Fibroblast of mammary gland (primary cell): ENCODE results near the gene ERICH3.

ENCODE experiments used
- DNase-seq: peaks from one replicate; pipeline ENCODE4 v3.0.0-alpha.2; 2010; ENCODE audit warnings: low read depth
- H3K4me3 ChIP-seq: 2 replicates; pipeline ENCODE4 v1.5.1; 2011; ENCODE audit warnings: low read depth, mild to moderate bottlenecking, low read length, moderate library complexity; ENCODE audit not compliant: control insufficient read depth
- CTCF ChIP-seq: conservative IDR thresholded peaks from 2 replicates; pipeline ENCODE4 v1.5.1; 2011; ENCODE audit warnings: low read depth, low read length, inconsistent platforms; ENCODE audit not compliant: control insufficient read depth, insufficient read depth

The ERICH3 gene

GRCh38 chr1:74652711-74653139, 20.9 kb downstream of the ERICH3 start:
- H3K4me3 ChIP-seq = no peak overlapping the region
- no peak for TF ChIP-seq CTCF
- DNase-seq = peak; percentile 86

- no peak for TF ChIP-seq CTCF
- no peak overlapping the region for H3K4me3 ChIP-seq
- DNase-seq = peak; percentile 43
Observed at GRCh38 chr1:74650561-74650960, 23.0 kb downstream of the ERICH3 start.

GRCh38 chr1:74641876-74642275, 31.7 kb downstream of the ERICH3 start:
- DNase-seq = peak; percentile 66
- no peak overlapping the region for H3K4me3 ChIP-seq
- no peak for TF ChIP-seq CTCF

- no peak overlapping the region for H3K4me3 ChIP-seq
- peak; percentile 63 for DNase-seq
- no peak for TF ChIP-seq CTCF
Observed at GRCh38 chr1:74641161-74641560, 32.4 kb downstream of the ERICH3 start.

GRCh38 chr1:74637296-74637695, 36.3 kb downstream of the ERICH3 start:
- DNase-seq = no peak
- no peak overlapping the region for H3K4me3 ChIP-seq
- TF ChIP-seq CTCF = no peak

- no peak for TF ChIP-seq CTCF
- no peak for DNase-seq
- no peak overlapping the region for H3K4me3 ChIP-seq
Observed at GRCh38 chr1:74629283-74629682, 44.3 kb downstream of the ERICH3 start.

- TF ChIP-seq CTCF = no peak
- DNase-seq = no peak
- no peak overlapping the region for H3K4me3 ChIP-seq
Observed at GRCh38 chr1:74623716-74624115, 49.9 kb downstream of the ERICH3 start.
